Motor neuron (in vitro differentiated cells): ENCODE results near the gene GNLY. TPM values are rescaled to one million over a fixed set of nuclear protein-coding genes. Genes with fewer than 3 reads are reported as not detected.

Source experiments
- total RNA-seq, 8 experiments: library from RNA; unstranded; fragments of 300-600 nt; gene quantifications; 2 replicates each; pipeline versions ENCODE4 v1.2.3 to v1.2.4, GENCODE V29; 2022

Gene GNLY
- total RNA-seq, 8 experiments from 2014 or later = 0.11 to 0.46 (median 0.29) TPM; not detected in 2

Other genes starting within 250 kb of the GNLY start
- 100 to 1,000 TPM in 7 of 8 experiments, 10 to 100 TPM in 1; 64.8 to 340 (median 147) TPM for gene MAT2A, start 155.2 kb upstream of the GNLY start, total RNA-seq
- 10 to 100 TPM; 16.1 to 40.2 (median 26.6) TPM for gene GGCX, start 132.9 kb upstream of the GNLY start, total RNA-seq
- 10 to 100 TPM in 2 of 8 experiments, 1 to 10 TPM in 4, under 1 TPM in 2; 0.50 to 14.7 (median 2.0) TPM for gene VAMP8, start 116.8 kb upstream of the GNLY start, total RNA-seq
- 10 to 100 TPM in 3 of 8 experiments, 1 to 10 TPM in 1, under 1 TPM in 3, not detected in 1; 0.27 to 50.2 (median 4.1) TPM for gene VAMP5, start 109.9 kb upstream of the GNLY start, total RNA-seq
- gene RNF181, start 98.6 kb upstream of the GNLY start, total RNA-seq = 100 to 1,000 TPM; 104 to 237 (median 191) TPM
- gene TMEM150A, start 91.7 kb upstream of the GNLY start, total RNA-seq = 10 to 100 TPM in 4 of 8 experiments, 1 to 10 TPM in 4; 3.6 to 19.8 (median 8.3) TPM
- 10 to 100 TPM; 20.1 to 44.2 (median 27.8) TPM for gene C2orf68, start 82.3 kb upstream of the GNLY start, total RNA-seq
- gene USP39, start 78.2 kb upstream of the GNLY start, total RNA-seq = 10 to 100 TPM; 25.8 to 61.3 (median 38.9) TPM
- under 1 TPM; 0.16 to 0.77 (median 0.30) TPM for gene SFTPB, start 26.2 kb upstream of the GNLY start, total RNA-seq
- gene ATOH8, start 59.6 kb downstream of the GNLY start, total RNA-seq = 1 to 10 TPM in 7 of 8 experiments, under 1 TPM in 1; 0.71 to 8.6 (median 1.8) TPM
- 10 to 100 TPM in 5 of 8 experiments, 1 to 10 TPM in 3; 2.9 to 84.6 (median 21.8) TPM for gene ST3GAL5, start 194.6 kb downstream of the GNLY start, total RNA-seq